Measurements from ENCODE around the gene GOSR2.

GOSR2 gene

GRCh38 chr17:46989637-46990431 is 66.9 kb downstream of the GOSR2 start:
- Histone ChIP-seq H3K4me1 (no peaks in the 10 kb centered on the region), H3K27me3 (ENCODE audit: control insufficient read depth, insufficient read depth, low read length) (no peaks in the 10 kb centered on the region), H3K36me3 (ENCODE audit: control insufficient read depth, insufficient read depth, low read length) (no peaks in the 10 kb centered on the region), H3K9ac (no peak overlapping the region), H3K9me3 (ENCODE audit: control insufficient read depth, low read length) (no peaks in the 10 kb centered on the region), H3K27ac (no peak overlapping the region), H2AFZ (no peak overlapping the region), H3K79me2 (no peaks in the 10 kb centered on the region), H3K4me2 (ENCODE audit: low read length) (no peak overlapping the region), H3K4me3 (ENCODE audit: low read depth, low read length) (no peak overlapping the region)
- TF ChIP-seq CTCF (IDR thresholded peaks at IDR 0.05) = no peak

GRCh38 chr17:46991617-46992016 is 68.7 kb downstream of the GOSR2 start:
- Histone ChIP-seq H3K4me2 (ENCODE audit: low read length) (no peak overlapping the region), H3K27me3 (ENCODE audit: control insufficient read depth, insufficient read depth, low read length) (no peaks in the 10 kb centered on the region), H2AFZ (no peak overlapping the region), H3K36me3 (ENCODE audit: control insufficient read depth, insufficient read depth, low read length) (no peaks in the 10 kb centered on the region), H3K79me2 (no peaks in the 10 kb centered on the region), H3K9ac (no peak overlapping the region), H3K4me3 (ENCODE audit: low read depth, low read length) (no peak overlapping the region), H3K27ac (no peak overlapping the region), H3K4me1 (no peaks in the 10 kb centered on the region), H3K9me3 (ENCODE audit: control insufficient read depth, low read length) (no peaks in the 10 kb centered on the region)
- TF ChIP-seq CTCF (IDR thresholded peaks at IDR 0.05) = no peak
